PC-3 (cell line): ENCODE data around the gene MAB21L4.

Experiments used
- EZH2 ChIP-seq: fragments of 300-600 bp; sonication (generic); IDR thresholded peaks from one replicate; pipeline ENCODE4 v1.6.1; 2017; ENCODE audit warnings: antibody characterized with exemption, mild to moderate bottlenecking, low read length; ENCODE audit not compliant: unreplicated experiment
- EZH2phosphoT487 ChIP-seq: fragments of 300-600 bp; sonication (generic); IDR thresholded peaks from 2 replicates; pipeline ENCODE4 v1.6.1; 2018; ENCODE audit warnings: mild to moderate bottlenecking, antibody characterized with exemption, low read length, borderline replicate concordance
- TF ChIP-seq, protein P1 (sequence below): fragments of 300-600 bp; sonication (generic); conservative IDR thresholded peaks from 2 replicates; pipeline ENCODE4 v1.5.1; 2017; ENCODE audit warnings: antibody characterized with exemption, low read depth, mild to moderate bottlenecking, low read length

- TF ChIP-seq, protein P1, sequence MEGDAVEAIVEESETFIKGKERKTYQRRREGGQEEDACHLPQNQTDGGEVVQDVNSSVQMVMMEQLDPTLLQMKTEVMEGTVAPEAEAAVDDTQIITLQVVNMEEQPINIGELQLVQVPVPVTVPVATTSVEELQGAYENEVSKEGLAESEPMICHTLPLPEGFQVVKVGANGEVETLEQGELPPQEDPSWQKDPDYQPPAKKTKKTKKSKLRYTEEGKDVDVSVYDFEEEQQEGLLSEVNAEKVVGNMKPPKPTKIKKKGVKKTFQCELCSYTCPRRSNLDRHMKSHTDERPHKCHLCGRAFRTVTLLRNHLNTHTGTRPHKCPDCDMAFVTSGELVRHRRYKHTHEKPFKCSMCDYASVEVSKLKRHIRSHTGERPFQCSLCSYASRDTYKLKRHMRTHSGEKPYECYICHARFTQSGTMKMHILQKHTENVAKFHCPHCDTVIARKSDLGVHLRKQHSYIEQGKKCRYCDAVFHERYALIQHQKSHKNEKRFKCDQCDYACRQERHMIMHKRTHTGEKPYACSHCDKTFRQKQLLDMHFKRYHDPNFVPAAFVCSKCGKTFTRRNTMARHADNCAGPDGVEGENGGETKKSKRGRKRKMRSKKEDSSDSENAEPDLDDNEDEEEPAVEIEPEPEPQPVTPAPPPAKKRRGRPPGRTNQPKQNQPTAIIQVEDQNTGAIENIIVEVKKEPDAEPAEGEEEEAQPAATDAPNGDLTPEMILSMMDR: no peak
- TF ChIP-seq EZH2phosphoT487: no peak
- TF ChIP-seq EZH2: no peak
Observed at GRCh38 chr2:240932724-240933047, 36.7 kb upstream of the MAB21L4 start.
